Karpas-422 (cell line): Measurements from ENCODE around the gene POLDIP3. TPM values are rescaled to one million over a fixed set of nuclear protein-coding genes. Genes with fewer than 3 reads are reported as not detected.
A peak's percentile ranks its signal among the peaks of the same experiment; 100 is the strongest.

Source experiments
- DNase-seq: peaks from one replicate; pipeline ENCODE4 v3.0.0-alpha.2; 2015
- H2AFZ ChIP-seq: fragments of 200-600 bp; sonication (generic); 2 replicates; pipeline ENCODE4 v1.6.1; 2014; ENCODE audit warnings: antibody characterized with exemption, low read length, mixed read lengths
- H3K27ac ChIP-seq: fragments of 200-600 bp; sonication (generic); 2 replicates; pipeline ENCODE4 v1.5.1; 2014; ENCODE audit warnings: mild to moderate bottlenecking, low read length, moderate library complexity
- H3K27me3 ChIP-seq: fragments of 200-600 bp; sonication (generic); 2 replicates; pipeline ENCODE4 v1.6.1; 2014; ENCODE audit warnings: low read length, mixed read lengths
- H3K36me3 ChIP-seq: fragments of 200-600 bp; sonication (generic); 2 replicates; pipeline ENCODE4 v1.6.1; 2014; ENCODE audit warnings: low read length, mixed read lengths; ENCODE audit not compliant: insufficient read depth
- H3K4me1 ChIP-seq: fragments of 200-600 bp; sonication (generic); 2 replicates; pipeline ENCODE4 v1.6.1; 2014; ENCODE audit warnings: mild to moderate bottlenecking, low read length, mixed read lengths
- H3K4me2 ChIP-seq: fragments of 200-600 bp; sonication (generic); 2 replicates; pipeline ENCODE4 v1.6.1; 2014; ENCODE audit warnings: low read length, low read depth, mild to moderate bottlenecking; ENCODE audit not compliant: poor library complexity, severe bottlenecking
- H3K4me3 ChIP-seq: fragments of 200-600 bp; sonication (generic); 2 replicates; pipeline ENCODE4 v1.5.1; 2014; ENCODE audit warnings: mild to moderate bottlenecking, antibody characterized with exemption, low read length, mixed read lengths
- H3K79me2 ChIP-seq: fragments of 200-600 bp; sonication (generic); 2 replicates; pipeline ENCODE4 v1.6.1; 2014; ENCODE audit warnings: mild to moderate bottlenecking, low read length, mixed read lengths
- H3K9ac ChIP-seq: fragments of 200-600 bp; sonication (generic); 2 replicates; pipeline ENCODE4 v1.6.0; 2014; ENCODE audit warnings: low read length
- H3K9me2 ChIP-seq: fragments of 200-600 bp; sonication (generic), shearing (Covaris generic); replicated peaks from 2 replicates; pipeline ENCODE4 v1.6.0; 2014; ENCODE audit warnings: mild to moderate bottlenecking, low read length, moderate library complexity; ENCODE audit not compliant: insufficient read depth
- H3K9me3 ChIP-seq: fragments of 300-700, 200-600 bp; sonication (generic); 2 replicates; pipeline ENCODE4 v1.6.1; 2014; ENCODE audit warnings: low read length, mixed read lengths
- H4K20me1 ChIP-seq: fragments of 200-600 bp; sonication (generic); 2 replicates; pipeline ENCODE4 v1.6.1; 2014; ENCODE audit warnings: mild to moderate bottlenecking, antibody characterized with exemption, low read length, low read depth; ENCODE audit not compliant: insufficient read depth
- total RNA-seq: library from RNA; depleted of rRNA; stranded (reverse); fragments of >200 nt; shearing (Covaris generic); gene quantifications from 2 replicates; pipeline ENCODE4 v1.2.3, GENCODE V29; 2014; ENCODE audit warnings: low replicate concordance

The POLDIP3 gene
- total RNA-seq, 1 experiment from 2014 or later, result 28.7 TPM

- Histone ChIP-seq H3K27ac (no peak overlapping the region), H3K4me2 (no peak overlapping the region), H3K27me3 (no peaks in the 10 kb centered on the region), H3K4me1 (peaks cover 8% of the 10 kb centered on the region), H2AFZ (no peak overlapping the region), H3K9ac (no peak overlapping the region), H3K9me2 (no peaks in the 10 kb centered on the region), H4K20me1 (no peaks in the 10 kb centered on the region), H3K9me3 (no peaks in the 10 kb centered on the region), H3K79me2 (peaks cover 18% of the 10 kb centered on the region), H3K4me3 (no peak overlapping the region), H3K36me3 (peaks cover 50% of the 10 kb centered on the region; the same call in 1 of the 2 replicates)
- no peak for DNase-seq
These were observed 17.7 kb downstream of the POLDIP3 start for GRCh38 chr22:42596863-42597530.

DNA sequence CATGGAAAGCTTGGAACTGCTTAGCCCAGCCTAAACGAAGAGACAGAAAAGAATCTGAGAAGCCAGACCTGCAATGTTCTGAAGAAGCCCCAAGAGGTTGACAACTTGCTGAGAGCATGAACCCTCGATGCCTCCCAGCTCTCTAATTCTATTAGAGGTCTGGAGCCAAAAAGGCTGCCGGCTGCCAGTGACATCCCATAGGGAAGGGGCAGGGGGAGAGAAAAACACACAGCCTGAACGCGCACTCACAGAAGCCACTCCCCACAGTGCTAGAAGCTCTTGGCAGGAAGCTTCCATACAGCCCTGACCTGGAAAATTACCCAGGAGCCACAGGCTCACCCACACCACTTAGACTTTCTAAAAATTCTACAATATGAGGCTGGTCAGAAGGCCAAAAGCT is 18.3 kb downstream of the POLDIP3 start:
- Histone ChIP-seq H3K9me2 (no peaks in the 10 kb centered on the region), H4K20me1 (no peaks in the 10 kb centered on the region), H3K27me3 (no peaks in the 10 kb centered on the region), H2AFZ (no peak overlapping the region), H3K9me3 (no peaks in the 10 kb centered on the region), H3K36me3 (peaks cover 50% of the 10 kb centered on the region), H3K27ac (no peak overlapping the region), H3K4me1 (peaks cover 15% of the 10 kb centered on the region), H3K4me2 (no peak overlapping the region), H3K9ac (no peak overlapping the region), H3K79me2 (peaks cover 16% of the 10 kb centered on the region), H3K4me3 (no peak overlapping the region)
- no peak for DNase-seq

- Histone ChIP-seq H3K9me3 (no peaks in the 10 kb centered on the region), H3K79me2 (peaks cover 21% of the 10 kb centered on the region), H4K20me1 (no peaks in the 10 kb centered on the region), H3K27ac (no peak overlapping the region), H3K9me2 (no peaks in the 10 kb centered on the region), H2AFZ (no peak overlapping the region), H3K36me3 (peaks cover 53% of the 10 kb centered on the region), H3K27me3 (no peaks in the 10 kb centered on the region), H3K9ac (no peak overlapping the region), H3K4me1 (peaks cover 19% of the 10 kb centered on the region), H3K4me2 (no peak overlapping the region), H3K4me3 (no peak overlapping the region)
- DNase-seq, result no peak
These were observed 19.2 kb downstream of the POLDIP3 start for GRCh38 chr22:42595434-42595833.

- Histone ChIP-seq H4K20me1 (no peaks in the 10 kb centered on the region), H3K27me3 (no peaks in the 10 kb centered on the region), H3K4me2 (no peak overlapping the region), H3K79me2 (peaks cover 24% of the 10 kb centered on the region), H3K9me3 (no peaks in the 10 kb centered on the region), H3K4me1 (peaks cover 36% of the 10 kb centered on the region), H3K9ac (no peak overlapping the region), H2AFZ (no peak overlapping the region), H3K9me2 (no peaks in the 10 kb centered on the region), H3K4me3 (no peak overlapping the region), H3K36me3 (peaks cover 61% of the 10 kb centered on the region), H3K27ac (no peak overlapping the region)
- DNase-seq, result no peak
These were observed 22.7 kb downstream of the POLDIP3 start for GRCh38 chr22:42591987-42592386.

GRCh38 chr22:42587588-42588175 is 27.0 kb downstream of the POLDIP3 start:
- peaks cover 55% of the 10 kb centered on the region for H3K36me3 ChIP-seq
- H2AFZ ChIP-seq, result no peak overlapping the region
- H3K9ac ChIP-seq, result no peak overlapping the region
- DNase-seq, result no peak
- H3K9me2 ChIP-seq, result no peaks in the 10 kb centered on the region
- no peak overlapping the region for H3K4me3 ChIP-seq
- no peak overlapping the region for H3K4me2 ChIP-seq
- H4K20me1 ChIP-seq, result no peaks in the 10 kb centered on the region
- peaks cover 36% of the 10 kb centered on the region for H3K4me1 ChIP-seq
- H3K27ac ChIP-seq, result peak overlapping the region; percentile 60
- H3K9me3 ChIP-seq, result no peaks in the 10 kb centered on the region
- peaks cover 24% of the 10 kb centered on the region for H3K79me2 ChIP-seq
- H3K27me3 ChIP-seq, result no peaks in the 10 kb centered on the region

GRCh38 chr22:42586381-42586780 is 28.3 kb downstream of the POLDIP3 start:
- Histone ChIP-seq H3K36me3 (peaks cover 46% of the 10 kb centered on the region), H2AFZ (no peak overlapping the region), H3K27me3 (no peaks in the 10 kb centered on the region), H4K20me1 (no peaks in the 10 kb centered on the region), H3K79me2 (peaks cover 29% of the 10 kb centered on the region), H3K4me1 (peaks cover 33% of the 10 kb centered on the region), H3K9me2 (no peaks in the 10 kb centered on the region), H3K9me3 (no peaks in the 10 kb centered on the region), H3K4me3 (no peak overlapping the region), H3K9ac (no peak overlapping the region), H3K4me2 (no peak overlapping the region), H3K27ac (no peak overlapping the region)
- DNase-seq, result no peak

DNA sequence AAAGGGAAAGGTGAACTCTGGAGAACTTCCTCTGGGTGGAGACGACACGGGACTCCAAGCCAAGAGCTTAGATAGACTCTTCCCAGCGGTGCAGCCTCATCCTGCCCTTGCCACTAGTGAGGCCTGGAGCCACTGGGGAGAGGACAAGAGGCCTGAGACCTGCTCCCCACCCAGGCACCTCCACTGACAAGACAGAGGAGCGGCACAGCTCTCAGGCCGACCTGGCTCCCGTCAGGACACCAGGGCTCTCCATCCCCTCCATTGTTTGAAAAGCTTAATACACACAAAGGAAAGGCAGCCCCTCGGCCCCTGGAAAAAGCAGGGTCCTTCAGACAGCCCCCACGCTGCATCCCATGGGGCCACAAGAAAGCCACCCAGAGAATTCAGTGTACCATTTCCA is 29.6 kb downstream of the POLDIP3 start:
- DNase-seq, result no peak
- peaks cover 33% of the 10 kb centered on the region for H3K4me1 ChIP-seq
- no peak overlapping the region for H3K4me2 ChIP-seq
- H3K79me2 ChIP-seq, result peaks cover 27% of the 10 kb centered on the region
- H3K27me3 ChIP-seq, result no peaks in the 10 kb centered on the region
- no peaks in the 10 kb centered on the region for H4K20me1 ChIP-seq
- no peaks in the 10 kb centered on the region for H3K9me3 ChIP-seq
- no peak overlapping the region for H2AFZ ChIP-seq
- H3K9ac ChIP-seq, result no peak overlapping the region
- no peaks in the 10 kb centered on the region for H3K9me2 ChIP-seq
- peaks cover 36% of the 10 kb centered on the region for H3K36me3 ChIP-seq
- H3K4me3 ChIP-seq, result no peak overlapping the region
- H3K27ac ChIP-seq, result no peak overlapping the region

DNA sequence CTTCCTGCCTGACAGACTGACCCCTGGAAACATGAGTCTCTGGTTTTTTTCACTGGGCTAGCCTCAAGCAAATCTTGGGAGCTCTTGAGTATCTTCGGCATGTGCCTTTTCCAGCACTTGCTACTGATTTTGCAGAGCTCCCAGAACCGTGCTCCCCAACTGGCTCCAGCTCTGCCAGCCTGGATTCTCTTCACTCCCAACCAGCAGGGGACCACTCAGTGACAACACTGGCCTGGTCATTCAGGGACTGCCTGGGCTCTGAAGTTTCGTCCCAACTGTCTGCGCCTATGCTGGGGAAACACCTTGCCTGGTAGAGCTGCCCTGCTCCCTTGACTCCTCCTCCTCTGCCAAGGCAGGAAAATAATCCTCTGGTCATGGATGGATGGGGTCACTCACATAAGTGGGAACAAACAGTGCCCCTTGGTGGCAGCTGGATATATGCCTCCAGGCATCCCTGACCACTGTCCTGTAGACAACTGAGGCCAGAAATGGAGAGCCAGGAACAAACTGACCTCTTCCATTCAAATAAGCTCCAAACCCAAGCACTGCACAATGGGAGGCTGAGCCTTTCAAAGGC is 30.2 kb downstream of the POLDIP3 start:
- H3K9me2 ChIP-seq, result no peaks in the 10 kb centered on the region
- peaks cover 33% of the 10 kb centered on the region for H3K4me1 ChIP-seq
- H3K79me2 ChIP-seq, result peaks cover 26% of the 10 kb centered on the region
- no peak overlapping the region for H3K9ac ChIP-seq
- H3K4me2 ChIP-seq, result no peak overlapping the region
- no peak for DNase-seq
- no peak overlapping the region for H3K27ac ChIP-seq
- no peaks in the 10 kb centered on the region for H3K27me3 ChIP-seq
- H4K20me1 ChIP-seq, result no peaks in the 10 kb centered on the region
- no peak overlapping the region for H3K4me3 ChIP-seq
- peaks cover 30% of the 10 kb centered on the region for H3K36me3 ChIP-seq
- no peaks in the 10 kb centered on the region for H3K9me3 ChIP-seq
- no peak overlapping the region for H2AFZ ChIP-seq
